Hepatocyte (in vitro differentiated cells): ENCODE data around the gene AP4S1. TPM values are rescaled to one million over a fixed set of nuclear protein-coding genes. Genes with fewer than 3 reads are reported as not detected.
A peak's percentile ranks its signal among the peaks of the same experiment; 100 is the strongest.

Source experiments
- DNase-seq: peaks from one replicate; pipeline ENCODE4 v3.0.0-alpha.2; 2016; ENCODE audit warnings: low spot score
- H2AFZ ChIP-seq: fragments of 200-600 bp; sonication (generic); 2 replicates; pipeline ENCODE4 v1.6.0; 2016; ENCODE audit warnings: antibody characterized with exemption, mild to moderate bottlenecking
- H3K27ac ChIP-seq: fragments of 200-600 bp; sonication (generic); 2 replicates; pipeline ENCODE4 v1.5.1; 2016; ENCODE audit warnings: mild to moderate bottlenecking
- H3K27me3 ChIP-seq: fragments of 200-600 bp; sonication (generic); 2 replicates; pipeline ENCODE4 v1.6.1; 2016
- H3K36me3 ChIP-seq: fragments of 200-600 bp; sonication (generic); replicated peaks from 2 replicates; pipeline ENCODE4 v1.5.1; 2016; ENCODE audit warnings: low read depth; ENCODE audit not compliant: insufficient read depth
- H3K4me1 ChIP-seq: fragments of 200-600 bp; sonication (generic); 2 replicates; pipeline ENCODE4 v1.5.1; 2016; ENCODE audit warnings: mild to moderate bottlenecking, moderate library complexity; ENCODE audit not compliant: insufficient read depth
- H3K4me2 ChIP-seq: fragments of 200-600 bp; sonication (generic); 2 replicates; pipeline ENCODE4 v1.6.0; 2016
- H3K4me3 ChIP-seq: fragments of 200-600 bp; sonication (generic); 2 replicates; pipeline ENCODE4 v1.5.1; 2016; ENCODE audit warnings: mild to moderate bottlenecking
- H3K79me2 ChIP-seq: fragments of 200-600 bp; sonication (generic); 2 replicates; pipeline ENCODE4 v1.6.0; 2017; ENCODE audit warnings: mild to moderate bottlenecking
- H3K9me2 ChIP-seq: fragments of 200-600 bp; sonication (generic); replicated peaks from 2 replicates; pipeline ENCODE4 v1.6.0; 2017; ENCODE audit warnings: mild to moderate bottlenecking; ENCODE audit not compliant: insufficient read depth
- H3K9me3 ChIP-seq: fragments of 200-600 bp; sonication (generic); 2 replicates; pipeline ENCODE4 v1.5.1; 2016; ENCODE audit warnings: low read depth, mild to moderate bottlenecking
- H4K20me1 ChIP-seq: fragments of 200-600 bp; sonication (generic); 2 replicates; pipeline ENCODE4 v1.6.0; 2016; ENCODE audit warnings: mild to moderate bottlenecking; ENCODE audit not compliant: insufficient read depth, poor library complexity, severe bottlenecking
- EZH2 ChIP-seq: fragments of 200-600 bp; sonication (generic); IDR thresholded peaks from 2 replicates; pipeline ENCODE4 v1.6.1; 2016; ENCODE audit warnings: antibody characterized with exemption, mild to moderate bottlenecking, borderline replicate concordance
- EZH2phosphoT487 ChIP-seq: fragments of 200-600 bp; sonication (generic); IDR thresholded peaks from one replicate; pipeline ENCODE4 v1.6.1; 2018; ENCODE audit warnings: antibody characterized with exemption, mild to moderate bottlenecking, low read depth, moderate library complexity; ENCODE audit not compliant: unreplicated experiment, severe bottlenecking
- WGBS: methylation state at CpG from one replicate; pipeline ENCODE4 v1.1.6; 2016; ENCODE audit warnings: low lambda C conversion rate; ENCODE audit errors: missing lambda C conversion rate; 5-methylcytosine and 5-hydroxymethylcytosine counted together
- polyA plus RNA-seq: library from polyadenylated mRNA; unstranded; fragments of >200 nt; fragmentation: Nextera tagmentation; extraction: Ambion mirVana; gene quantifications from 2 replicates; pipeline ENCODE4 v1.2.1, GENCODE V29; 2016
- total RNA-seq: library from RNA; depleted of rRNA; stranded (reverse); fragments of >200 nt; gene quantifications from 2 replicates; pipeline ENCODE4 v1.2.3, GENCODE V29; 2014
- TF ChIP-seq, protein P1 (sequence below): fragments of 200-600 bp; sonication (generic); IDR thresholded peaks from 2 replicates; pipeline ENCODE4 v1.5.1; 2016; ENCODE audit warnings: antibody characterized with exemption, mild to moderate bottlenecking; ENCODE audit not compliant: poor library complexity

AP4S1 gene
- total and polyA plus RNA-seq, 2 experiments from 2014 or later: 5.2 to 14.0 TPM

DNA sequence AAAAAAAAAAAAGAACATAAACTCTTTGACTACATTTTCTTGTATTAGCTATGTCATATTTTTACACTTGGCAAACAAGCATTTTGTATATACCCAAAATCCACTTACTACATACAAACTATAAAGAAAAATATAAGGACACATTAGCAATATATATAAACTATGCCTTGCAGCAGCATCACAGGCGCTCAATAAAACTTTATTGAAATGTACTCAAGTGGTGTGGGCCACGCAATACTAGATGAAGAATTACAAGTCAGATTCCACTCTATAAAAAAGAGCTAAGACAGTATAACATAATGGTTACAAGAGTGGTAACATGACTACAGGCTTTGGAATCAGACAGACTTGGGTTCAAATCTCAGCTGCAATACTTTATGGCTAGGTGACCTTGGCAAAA, 3.1 kb upstream of the AP4S1 start:
- TF ChIP-seq, protein P1, sequence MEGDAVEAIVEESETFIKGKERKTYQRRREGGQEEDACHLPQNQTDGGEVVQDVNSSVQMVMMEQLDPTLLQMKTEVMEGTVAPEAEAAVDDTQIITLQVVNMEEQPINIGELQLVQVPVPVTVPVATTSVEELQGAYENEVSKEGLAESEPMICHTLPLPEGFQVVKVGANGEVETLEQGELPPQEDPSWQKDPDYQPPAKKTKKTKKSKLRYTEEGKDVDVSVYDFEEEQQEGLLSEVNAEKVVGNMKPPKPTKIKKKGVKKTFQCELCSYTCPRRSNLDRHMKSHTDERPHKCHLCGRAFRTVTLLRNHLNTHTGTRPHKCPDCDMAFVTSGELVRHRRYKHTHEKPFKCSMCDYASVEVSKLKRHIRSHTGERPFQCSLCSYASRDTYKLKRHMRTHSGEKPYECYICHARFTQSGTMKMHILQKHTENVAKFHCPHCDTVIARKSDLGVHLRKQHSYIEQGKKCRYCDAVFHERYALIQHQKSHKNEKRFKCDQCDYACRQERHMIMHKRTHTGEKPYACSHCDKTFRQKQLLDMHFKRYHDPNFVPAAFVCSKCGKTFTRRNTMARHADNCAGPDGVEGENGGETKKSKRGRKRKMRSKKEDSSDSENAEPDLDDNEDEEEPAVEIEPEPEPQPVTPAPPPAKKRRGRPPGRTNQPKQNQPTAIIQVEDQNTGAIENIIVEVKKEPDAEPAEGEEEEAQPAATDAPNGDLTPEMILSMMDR: no peak
- TF ChIP-seq EZH2: no peak
- no peak for TF ChIP-seq EZH2phosphoT487
- H3K27ac ChIP-seq: peak overlapping the region; percentile 12
- H3K36me3 ChIP-seq: no peaks in the 10 kb centered on the region
- H2AFZ ChIP-seq: no peak overlapping the region
- WGBS: 69% methylated on average over 2 of the region's 2 CpGs
- no peak overlapping the region for H3K4me3 ChIP-seq
- H3K9me3 ChIP-seq: no peaks in the 10 kb centered on the region
- no peaks in the 10 kb centered on the region for H3K27me3 ChIP-seq
- peaks cover 60% of the 10 kb centered on the region for H4K20me1 ChIP-seq
- no peaks in the 10 kb centered on the region for H3K4me1 ChIP-seq
- peak overlapping the region; percentile 83 for H3K4me2 ChIP-seq
- no peak for DNase-seq
- H3K9me2 ChIP-seq: no peaks in the 10 kb centered on the region
- H3K79me2 ChIP-seq: peaks cover 86% of the 10 kb centered on the region

DNA sequence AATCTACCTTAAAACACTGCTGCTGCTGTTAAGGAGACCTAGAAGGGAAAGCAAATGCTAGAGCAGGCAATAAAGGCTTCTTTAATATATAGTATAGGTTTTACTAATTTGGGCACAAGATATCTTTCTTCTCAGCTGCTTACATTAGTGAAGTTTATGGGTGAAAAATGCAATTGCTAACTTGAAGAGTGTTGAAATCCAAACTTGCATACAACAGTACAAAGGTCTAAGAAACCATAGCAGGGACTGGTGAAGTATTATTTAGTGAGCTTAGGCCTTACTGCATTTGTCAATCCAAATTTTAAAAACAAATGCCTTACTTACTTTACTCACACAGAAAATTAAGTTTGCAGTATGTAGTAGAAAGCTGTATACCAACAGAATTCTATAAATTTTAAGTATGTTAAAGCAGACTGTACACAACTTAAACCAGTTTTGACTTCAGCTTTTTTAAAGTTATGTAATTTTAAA, 1.4 kb upstream of the AP4S1 start:
- peak overlapping the region; percentile 83 for H3K4me2 ChIP-seq
- H3K79me2 ChIP-seq: peaks cover 85% of the 10 kb centered on the region
- peaks cover 6% of the 10 kb centered on the region for H3K4me1 ChIP-seq
- peak overlapping the region; percentile 99 for H3K27ac ChIP-seq
- H2AFZ ChIP-seq: no peak overlapping the region
- H3K27me3 ChIP-seq: no peaks in the 10 kb centered on the region
- no peaks in the 10 kb centered on the region for H3K9me3 ChIP-seq
- H3K4me3 ChIP-seq: peak overlapping the region; percentile 81
- H4K20me1 ChIP-seq: peaks cover 43% of the 10 kb centered on the region
- no peaks in the 10 kb centered on the region for H3K36me3 ChIP-seq
- no peak for DNase-seq
- H3K9me2 ChIP-seq: no peaks in the 10 kb centered on the region
- TF ChIP-seq EZH2: no peak
- TF ChIP-seq, protein P1: no peak
- no peak for TF ChIP-seq EZH2phosphoT487

DNA sequence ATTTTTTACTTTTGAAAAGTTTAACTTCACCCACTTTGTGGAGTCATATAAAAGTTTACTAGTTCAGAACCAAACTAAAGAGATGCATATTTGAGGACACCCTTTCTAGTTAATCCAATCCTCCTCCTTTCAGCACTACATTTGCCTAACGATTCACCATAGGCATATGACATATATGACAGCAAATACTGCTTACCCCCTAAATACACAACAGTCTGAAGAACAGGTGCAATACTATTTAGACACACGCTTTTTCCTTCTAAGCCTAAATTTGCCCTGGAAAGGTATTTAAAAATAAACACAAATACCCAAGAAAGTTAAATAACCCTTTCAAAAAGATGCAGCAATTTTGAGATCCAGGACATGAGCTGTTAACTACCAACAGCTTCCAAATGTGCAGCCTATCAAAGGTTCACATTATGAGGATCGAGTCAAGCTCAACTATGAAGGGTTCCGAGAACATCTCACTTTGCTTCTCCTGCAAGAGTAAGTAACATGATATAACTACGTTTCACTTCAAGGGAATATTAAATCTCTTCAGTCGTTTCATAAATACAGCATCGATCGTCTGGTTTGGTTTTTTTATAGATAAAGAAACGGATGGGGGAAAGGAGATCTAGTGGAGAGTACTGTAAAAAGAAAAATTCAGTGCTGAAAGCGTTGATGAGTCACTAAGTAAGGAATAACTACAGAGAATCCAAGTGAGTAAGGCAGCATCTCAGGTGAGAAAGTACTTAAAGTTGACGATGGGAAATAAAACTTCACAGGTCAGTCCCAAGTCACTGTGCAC, 677 bp upstream of the AP4S1 start:
- H3K4me3 ChIP-seq: peak overlapping the region; percentile 81
- DNase-seq: no peak
- no peaks in the 10 kb centered on the region for H3K9me2 ChIP-seq
- no peak for TF ChIP-seq EZH2phosphoT487
- TF ChIP-seq, protein P1: no peak
- no peak for TF ChIP-seq EZH2
- WGBS: 5% methylated on average over 11 of the region's 11 CpGs
- no peaks in the 10 kb centered on the region for H3K27me3 ChIP-seq
- no peak overlapping the region for H2AFZ ChIP-seq
- H3K9me3 ChIP-seq: no peaks in the 10 kb centered on the region
- peaks cover 83% of the 10 kb centered on the region for H3K79me2 ChIP-seq
- peaks cover 6% of the 10 kb centered on the region for H3K4me1 ChIP-seq
- peak overlapping the region; percentile 99 for H3K27ac ChIP-seq
- no peaks in the 10 kb centered on the region for H3K36me3 ChIP-seq
- peaks cover 37% of the 10 kb centered on the region for H4K20me1 ChIP-seq
- peak overlapping the region; percentile 83 for H3K4me2 ChIP-seq
